Measurements from ENCODE around the gene FIBIN. TPM values are rescaled to one million over a fixed set of nuclear protein-coding genes. Genes with fewer than 3 reads are reported as not detected.
"Not testable (repeated sequence)": the region's sequence is repeated elsewhere in the genome, so short reads cannot be mapped to it uniquely, and the experiment has no call there.

Gene FIBIN
- total RNA-seq, 1 donor from 2014 or later: not detected

DNA sequence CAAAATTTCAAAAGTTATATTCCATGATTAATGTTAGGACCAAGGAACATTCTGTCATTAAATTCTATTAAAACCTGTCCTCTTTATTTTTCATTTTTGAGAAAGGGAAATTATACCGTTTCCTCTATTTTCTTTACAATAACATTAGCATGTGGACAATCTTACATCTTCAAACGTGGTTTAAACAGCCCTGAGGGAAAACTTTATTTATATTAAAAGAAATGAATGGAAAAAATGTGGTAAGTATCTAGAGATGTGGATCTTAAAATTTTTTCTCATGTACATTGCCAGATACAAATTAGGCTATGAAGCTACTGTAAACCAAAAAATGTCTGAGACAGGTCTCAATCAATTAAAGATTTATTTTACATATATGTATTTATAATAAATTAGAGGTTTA is 18.9 kb upstream of the FIBIN start:
- TF ChIP-seq, protein P1, sequence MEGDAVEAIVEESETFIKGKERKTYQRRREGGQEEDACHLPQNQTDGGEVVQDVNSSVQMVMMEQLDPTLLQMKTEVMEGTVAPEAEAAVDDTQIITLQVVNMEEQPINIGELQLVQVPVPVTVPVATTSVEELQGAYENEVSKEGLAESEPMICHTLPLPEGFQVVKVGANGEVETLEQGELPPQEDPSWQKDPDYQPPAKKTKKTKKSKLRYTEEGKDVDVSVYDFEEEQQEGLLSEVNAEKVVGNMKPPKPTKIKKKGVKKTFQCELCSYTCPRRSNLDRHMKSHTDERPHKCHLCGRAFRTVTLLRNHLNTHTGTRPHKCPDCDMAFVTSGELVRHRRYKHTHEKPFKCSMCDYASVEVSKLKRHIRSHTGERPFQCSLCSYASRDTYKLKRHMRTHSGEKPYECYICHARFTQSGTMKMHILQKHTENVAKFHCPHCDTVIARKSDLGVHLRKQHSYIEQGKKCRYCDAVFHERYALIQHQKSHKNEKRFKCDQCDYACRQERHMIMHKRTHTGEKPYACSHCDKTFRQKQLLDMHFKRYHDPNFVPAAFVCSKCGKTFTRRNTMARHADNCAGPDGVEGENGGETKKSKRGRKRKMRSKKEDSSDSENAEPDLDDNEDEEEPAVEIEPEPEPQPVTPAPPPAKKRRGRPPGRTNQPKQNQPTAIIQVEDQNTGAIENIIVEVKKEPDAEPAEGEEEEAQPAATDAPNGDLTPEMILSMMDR (IDR thresholded peaks at IDR 0.05; ENCODE audit: unreplicated experiment): no peak
- Mint-ChIP-seq H3K27me3 (ENCODE audit: unreplicated experiment) (no peaks in the 10 kb centered on the region), H3K27ac (ENCODE audit: unreplicated experiment) (no peak overlapping the region), H3K4me1 (ENCODE audit: unreplicated experiment) (no peaks in the 10 kb centered on the region), H3K4me3 (ENCODE audit: unreplicated experiment) (no peak overlapping the region), H3K36me3 (ENCODE audit: low read depth, unreplicated experiment) (no peaks in the 10 kb centered on the region), H3K9me3 (ENCODE audit: unreplicated experiment) (no peaks in the 10 kb centered on the region)
- no peak for DNase-seq (ENCODE audit: low spot score)

DNA sequence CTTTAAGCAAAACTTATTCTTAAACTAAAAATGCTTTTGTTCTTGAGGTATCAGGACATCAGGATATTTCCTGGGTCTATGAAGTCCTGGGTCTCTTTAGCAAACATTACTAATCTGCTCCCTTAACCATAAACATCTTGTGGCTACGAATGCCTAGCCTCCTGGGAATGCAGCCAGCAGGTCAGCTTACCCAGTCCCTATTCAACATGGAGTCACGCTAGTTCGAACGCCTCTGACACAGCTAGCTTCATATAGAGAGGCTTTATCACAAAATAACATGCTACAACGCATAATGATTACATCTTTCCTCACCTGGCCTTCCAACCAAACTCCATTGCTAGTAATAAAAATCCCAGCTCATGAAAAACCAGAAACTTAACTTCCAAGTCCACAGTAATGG is 17.5 kb upstream of the FIBIN start:
- TF ChIP-seq, protein P1 (IDR thresholded peaks at IDR 0.05; ENCODE audit: unreplicated experiment): no peak
- Mint-ChIP-seq H3K4me3 (ENCODE audit: unreplicated experiment) (no peak overlapping the region), H3K27ac (ENCODE audit: unreplicated experiment) (no peak overlapping the region), H3K4me1 (ENCODE audit: unreplicated experiment) (no peaks in the 10 kb centered on the region), H3K27me3 (ENCODE audit: unreplicated experiment) (no peaks in the 10 kb centered on the region), H3K9me3 (ENCODE audit: unreplicated experiment) (no peaks in the 10 kb centered on the region), H3K36me3 (ENCODE audit: low read depth, unreplicated experiment) (no peaks in the 10 kb centered on the region)
- DNase-seq (ENCODE audit: low spot score): no peak

DNA sequence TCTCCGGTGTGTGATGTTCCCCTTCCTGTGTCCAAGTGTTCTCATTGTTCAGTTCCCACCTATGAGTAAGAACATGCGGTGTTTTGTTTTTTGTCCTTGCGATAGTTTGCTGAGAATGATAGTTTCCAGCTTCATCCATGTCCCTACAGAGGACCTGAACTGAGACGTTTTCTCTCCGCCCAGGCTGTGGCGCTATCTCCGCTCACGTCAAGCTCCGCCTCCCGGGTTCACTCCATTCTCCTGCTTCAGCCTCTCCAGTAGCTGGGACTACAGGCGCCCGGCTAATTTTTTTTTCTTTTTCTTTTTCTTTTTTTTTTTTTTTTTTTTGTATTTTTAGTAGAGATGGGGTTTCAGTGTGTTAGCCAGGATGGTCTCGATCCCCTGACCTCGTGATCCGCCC is 16.7 kb upstream of the FIBIN start:
- not testable (repeated sequence) for DNase-seq (ENCODE audit: low spot score); H3K27ac Mint-ChIP-seq (ENCODE audit: unreplicated experiment); H3K9me3 Mint-ChIP-seq (ENCODE audit: unreplicated experiment); H3K4me1 Mint-ChIP-seq (ENCODE audit: unreplicated experiment); H3K36me3 Mint-ChIP-seq (ENCODE audit: low read depth, unreplicated experiment); H3K4me3 Mint-ChIP-seq (ENCODE audit: unreplicated experiment); H3K27me3 Mint-ChIP-seq (ENCODE audit: unreplicated experiment)

DNA sequence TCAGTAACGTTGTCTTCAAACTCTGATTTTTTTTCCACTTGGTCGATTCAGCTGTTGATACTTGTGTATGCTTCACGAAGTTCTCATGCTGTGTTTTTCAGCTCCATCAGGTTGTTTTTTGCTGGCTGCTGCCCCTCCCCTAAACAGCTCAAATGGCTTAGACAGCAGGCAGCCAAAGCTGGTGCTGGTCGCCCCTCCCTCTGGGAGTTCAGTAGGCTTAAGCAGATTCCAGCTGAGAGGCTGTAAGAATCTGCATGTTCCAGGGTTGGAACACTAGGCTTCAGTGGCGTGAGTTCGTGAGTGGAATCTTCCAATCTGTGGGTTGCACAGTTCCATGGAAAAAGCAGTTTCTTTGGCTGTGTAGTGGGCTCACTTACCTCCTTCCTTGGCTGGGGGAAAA is 10.3 kb upstream of the FIBIN start:
- TF ChIP-seq, protein P1 (IDR thresholded peaks at IDR 0.05; ENCODE audit: unreplicated experiment): no peak
- no peak overlapping the region for H3K4me3 Mint-ChIP-seq (ENCODE audit: unreplicated experiment)
- DNase-seq (ENCODE audit: low spot score): no peak

DNA sequence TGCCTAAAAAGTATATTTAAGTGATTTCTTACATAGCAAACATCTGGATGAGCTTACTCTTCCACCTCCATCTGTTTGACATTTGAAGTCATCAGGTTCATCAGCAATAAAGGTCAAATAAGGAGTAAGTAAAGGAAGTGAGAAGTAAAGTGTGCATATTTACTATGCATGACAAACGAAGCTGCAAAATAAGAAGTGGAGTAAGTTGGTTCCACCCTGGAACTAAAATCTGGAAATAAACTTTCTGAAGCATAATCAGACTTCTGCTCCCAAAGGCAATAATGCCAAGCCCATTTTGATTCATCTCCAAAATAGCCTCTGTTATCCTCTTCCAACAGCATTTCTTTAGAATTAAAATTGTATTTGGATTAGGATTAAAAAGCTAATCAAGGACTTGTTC is 8.4 kb upstream of the FIBIN start:
- no peaks in the 10 kb centered on the region for H3K27me3 Mint-ChIP-seq (ENCODE audit: unreplicated experiment)
- H3K4me1 Mint-ChIP-seq (ENCODE audit: unreplicated experiment): no peaks in the 10 kb centered on the region
- TF ChIP-seq, protein P1 (IDR thresholded peaks at IDR 0.05; ENCODE audit: unreplicated experiment): no peak
- H3K4me3 Mint-ChIP-seq (ENCODE audit: unreplicated experiment): no peak overlapping the region
- no peaks in the 10 kb centered on the region for H3K9me3 Mint-ChIP-seq (ENCODE audit: unreplicated experiment)
- H3K36me3 Mint-ChIP-seq (ENCODE audit: low read depth, unreplicated experiment): no peaks in the 10 kb centered on the region
- H3K27ac Mint-ChIP-seq (ENCODE audit: unreplicated experiment): no peak overlapping the region
- no peak for DNase-seq (ENCODE audit: low spot score)

More for the DNA sequence above, 10.3 kb upstream of the FIBIN start:
- no peaks in the 10 kb centered on the region for H3K27me3 Mint-ChIP-seq (ENCODE audit: unreplicated experiment)
- no peaks in the 10 kb centered on the region for H3K36me3 Mint-ChIP-seq (ENCODE audit: low read depth, unreplicated experiment)
- H3K4me1 Mint-ChIP-seq (ENCODE audit: unreplicated experiment): no peaks in the 10 kb centered on the region
- H3K27ac Mint-ChIP-seq (ENCODE audit: unreplicated experiment): no peak overlapping the region
- no peaks in the 10 kb centered on the region for H3K9me3 Mint-ChIP-seq (ENCODE audit: unreplicated experiment)

DNA sequence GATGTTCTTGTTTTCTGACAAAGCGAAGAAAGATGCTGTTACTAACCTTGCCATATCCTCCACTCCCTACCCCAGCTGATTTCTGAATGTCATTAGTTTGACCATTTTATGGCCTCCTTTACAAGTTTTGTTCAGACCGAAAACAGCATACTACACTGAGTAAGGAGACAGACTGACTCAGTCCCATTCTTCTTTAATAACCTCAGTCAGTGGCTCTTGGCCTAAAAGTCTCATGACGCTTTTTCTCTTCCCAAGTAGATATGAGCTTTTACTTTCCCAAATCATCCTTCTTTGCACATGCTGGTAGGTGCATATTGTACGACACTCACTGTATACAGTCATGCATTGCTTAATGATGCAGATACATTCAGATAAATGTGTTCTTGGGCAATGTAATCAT is 8.0 kb upstream of the FIBIN start:
- H3K27ac Mint-ChIP-seq (ENCODE audit: unreplicated experiment): no peak overlapping the region
- no peaks in the 10 kb centered on the region for H3K4me1 Mint-ChIP-seq (ENCODE audit: unreplicated experiment)
- TF ChIP-seq, protein P1 (IDR thresholded peaks at IDR 0.05; ENCODE audit: unreplicated experiment): no peak
- no peak for DNase-seq (ENCODE audit: low spot score)
- H3K27me3 Mint-ChIP-seq (ENCODE audit: unreplicated experiment): no peaks in the 10 kb centered on the region
- H3K9me3 Mint-ChIP-seq (ENCODE audit: unreplicated experiment): no peaks in the 10 kb centered on the region
- H3K4me3 Mint-ChIP-seq (ENCODE audit: unreplicated experiment): no peak overlapping the region
- H3K36me3 Mint-ChIP-seq (ENCODE audit: low read depth, unreplicated experiment): no peaks in the 10 kb centered on the region

Data from endothelial cell (in vitro differentiated cells).